COLO668 (cell line): Measurements from ENCODE around the gene INF2.

Source experiments
- DNase-seq: peaks from one replicate; lab custom pipeline; 2025; ENCODE audit not compliant: unreplicated experiment; lab: John Stamatoyannopoulos, UW

INF2 gene

DNA sequence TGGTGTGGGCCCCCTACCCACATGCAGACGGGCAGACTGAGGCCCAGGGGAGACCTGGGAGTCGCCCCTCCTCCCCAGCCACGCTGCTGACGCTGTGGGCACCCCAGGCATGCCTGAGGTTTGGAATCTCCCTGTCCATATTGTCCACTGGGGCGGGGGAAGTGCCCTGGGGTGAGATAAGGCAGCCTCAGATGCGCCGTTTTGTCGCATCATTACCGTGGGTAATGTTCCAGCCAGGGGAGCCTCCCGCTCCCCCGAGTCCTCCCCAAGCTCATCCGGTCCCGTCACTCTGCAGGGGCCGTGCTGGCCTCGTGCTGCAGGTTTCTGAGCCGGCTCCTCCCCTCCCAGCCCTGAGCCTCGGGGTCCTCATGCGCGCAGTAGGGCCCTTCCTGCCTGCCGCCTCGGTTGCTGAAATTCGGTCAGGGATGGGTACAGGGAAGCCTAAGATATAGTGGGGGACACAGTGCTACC is 11.4 kb downstream of the INF2 start:
- no peak for DNase-seq

GRCh38 chr14:104701383-104702076 is 12.1 kb downstream of the INF2 start:
- DNase-seq: no peak

GRCh38 chr14:104702106-104702505 is 12.7 kb downstream of the INF2 start:
- no peak for DNase-seq

DNA sequence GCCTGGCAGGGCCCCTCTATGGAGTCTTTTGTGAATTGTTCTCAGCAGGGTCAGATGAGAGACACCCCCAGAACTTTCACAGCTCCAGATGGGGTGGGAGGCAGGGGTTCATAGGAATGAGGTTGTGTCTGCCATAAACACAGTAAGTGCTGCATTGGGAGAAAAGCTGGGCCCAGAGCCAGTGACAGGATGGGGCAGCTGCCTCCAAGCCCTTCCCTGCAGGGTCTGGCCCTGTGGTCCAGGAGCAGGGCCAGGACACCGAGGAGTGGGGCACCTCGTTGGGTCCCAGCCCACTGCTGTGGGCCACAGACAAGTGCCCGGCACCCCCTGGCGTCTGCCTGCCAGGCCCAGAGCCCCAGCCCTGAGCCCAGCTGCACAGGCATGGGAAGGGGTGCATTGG is 13.3 kb downstream of the INF2 start:
- no peak for DNase-seq

DNA sequence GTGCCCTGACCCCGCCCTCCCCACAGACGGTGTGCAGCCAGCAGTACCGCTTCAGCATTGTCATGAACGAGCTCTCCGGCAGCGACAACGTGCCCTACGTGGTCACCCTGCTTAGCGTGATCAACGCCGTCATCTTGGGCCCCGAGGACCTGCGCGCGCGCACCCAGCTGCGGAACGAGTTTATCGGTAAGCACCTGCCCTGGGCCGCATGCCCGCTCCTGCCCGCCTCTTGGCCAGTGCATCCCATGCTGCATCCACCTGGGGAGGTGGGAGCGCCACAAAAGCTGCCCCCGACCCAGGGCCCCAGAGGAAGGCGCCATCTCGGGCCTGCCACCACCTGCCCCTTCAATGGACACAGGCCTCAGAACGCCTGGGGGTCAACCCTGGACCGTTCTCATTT is 13.9 kb downstream of the INF2 start:
- DNase-seq: no peak

- no peak for DNase-seq
Measured at GRCh38 chr14:104704252-104704651, 14.8 kb downstream of the INF2 start.

- DNase-seq: no peak
Measured at GRCh38 chr14:104705340-104706047, 16.1 kb downstream of the INF2 start.

GRCh38 chr14:104706733-104707607 is 17.6 kb downstream of the INF2 start:
- DNase-seq: peak; percentile 33

- peak; percentile 18 for DNase-seq
Measured at GRCh38 chr14:104707608-104708595, 18.5 kb downstream of the INF2 start.

- DNase-seq: peak; percentile 80
Measured at GRCh38 chr14:104708606-104709268, 19.3 kb downstream of the INF2 start.

GRCh38 chr14:104709387-104710039 is 20.1 kb downstream of the INF2 start:
- DNase-seq: no peak

DNA sequence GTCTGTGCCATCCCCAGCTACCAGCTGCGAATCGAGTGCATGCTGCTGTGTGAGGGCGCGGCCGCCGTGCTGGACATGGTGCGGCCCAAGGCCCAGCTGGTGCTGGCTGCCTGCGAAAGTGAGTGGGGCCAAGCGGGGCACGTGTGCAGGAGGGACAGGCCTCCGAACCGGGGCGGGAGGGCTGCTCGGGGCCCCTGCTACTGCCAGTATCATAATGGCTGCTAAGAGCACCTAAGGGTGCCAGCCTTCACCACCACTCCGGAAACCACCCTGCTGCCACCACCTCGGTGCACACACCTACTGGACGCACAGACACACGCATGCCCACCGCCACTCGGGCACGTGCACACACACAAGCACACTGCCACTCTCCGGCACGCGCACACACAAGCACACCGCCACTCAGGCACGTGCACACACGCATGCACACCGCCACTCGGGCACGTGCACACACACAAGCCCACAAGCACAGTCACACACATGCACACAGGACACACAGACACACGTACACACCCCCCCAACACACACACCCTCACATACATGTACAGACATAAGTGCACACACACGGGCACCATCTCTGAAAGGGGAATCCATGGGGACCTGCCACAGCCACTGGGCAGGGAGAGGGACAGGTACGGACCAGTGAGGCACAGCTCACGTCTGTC is 20.8 kb downstream of the INF2 start:
- DNase-seq: no peak

- DNase-seq: no peak
Measured at GRCh38 chr14:104712881-104713734, 23.7 kb downstream of the INF2 start.

DNA sequence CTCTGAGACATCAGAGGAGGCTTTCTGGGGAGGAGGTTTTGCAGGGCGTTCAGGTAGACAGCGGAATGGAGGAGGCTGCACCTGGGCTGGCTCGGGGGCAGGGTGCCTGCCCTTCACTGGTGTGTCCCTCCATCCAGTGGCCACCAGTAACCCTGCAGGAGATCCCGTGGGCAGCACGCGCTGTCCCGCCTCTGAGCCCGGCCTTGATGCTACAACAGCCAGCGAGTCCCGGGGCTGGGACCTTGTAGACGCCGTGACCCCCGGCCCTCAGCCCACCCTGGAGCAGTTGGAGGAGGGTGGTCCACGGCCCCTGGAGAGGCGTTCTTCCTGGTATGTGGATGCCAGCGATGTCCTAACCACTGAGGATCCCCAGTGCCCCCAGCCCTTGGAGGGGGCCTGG is 24.6 kb downstream of the INF2 start:
- no peak for DNase-seq

- DNase-seq: no peak
Measured at GRCh38 chr14:104714681-104715080, 25.3 kb downstream of the INF2 start.

DNA sequence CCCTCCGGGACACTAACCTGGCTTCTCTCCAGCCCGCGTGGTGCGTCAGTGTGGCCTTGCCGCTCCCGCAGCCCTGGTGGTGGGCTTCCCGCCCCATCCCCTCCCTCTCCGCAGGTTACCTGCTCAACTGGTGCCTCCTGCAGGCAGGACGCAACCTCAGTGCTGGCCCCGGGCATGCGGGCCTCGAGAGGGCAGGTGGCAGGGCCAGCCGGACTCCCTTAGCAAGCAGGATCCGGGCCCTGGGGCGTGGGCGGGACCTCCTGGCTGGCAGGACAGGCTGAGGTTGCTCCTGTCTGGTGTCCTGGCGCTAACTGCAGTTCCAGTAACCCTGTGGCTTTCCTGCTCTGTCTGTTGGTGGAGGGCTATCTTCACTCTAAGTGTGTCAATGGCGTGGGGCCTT is 26.0 kb downstream of the INF2 start:
- no peak for DNase-seq

DNA sequence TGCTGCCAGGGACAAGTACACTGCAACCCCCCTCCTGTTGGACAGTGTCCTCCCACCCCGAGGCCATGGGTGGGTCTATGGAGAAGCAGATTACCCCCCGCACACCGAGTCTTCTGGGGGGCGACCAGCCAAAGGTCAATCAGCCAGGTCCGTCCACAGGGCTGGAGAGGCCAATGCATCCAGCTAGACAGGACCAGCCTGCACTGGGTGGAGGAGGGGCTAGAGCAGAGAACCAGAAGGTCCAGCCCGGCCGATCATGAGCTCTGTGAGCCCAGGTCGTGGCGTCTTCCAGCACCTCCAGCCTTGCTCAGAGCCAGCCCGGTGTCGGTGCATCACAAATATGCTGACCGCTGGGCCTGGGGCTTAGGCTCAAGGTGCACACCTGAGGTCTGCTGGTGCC is 26.5 kb downstream of the INF2 start:
- no peak for DNase-seq

GRCh38 chr14:104717137-104717536 is 27.7 kb downstream of the INF2 start:
- no peak for DNase-seq
